Measurements from ENCODE around the gene ZSCAN31.

GRCh38 chr6:28377879-28378278 lies 41.9 kb upstream of the ZSCAN31 start:
- TF ChIP-seq POLR2A (IDR thresholded peaks at IDR 0.05) (no peak), CTCF (IDR thresholded peaks at IDR 0.05) (no peak), EP300 (IDR thresholded peaks at IDR 0.05) (no peak), POLR2AphosphoS5 (IDR thresholded peaks at IDR 0.05) (no peak)
